Astrocyte (in vitro differentiated cells and primary cell): ENCODE results near the gene INPP5E.

Experiments
- EZH2 ChIP-seq: IDR thresholded peaks from 2 replicates; pipeline ENCODE4 v1.6.1; 2012; ENCODE audit warnings: mild to moderate bottlenecking, low read length, inconsistent platforms; ENCODE audit not compliant: insufficient read depth
- TF ChIP-seq, protein P1 (sequence below): IDR thresholded peaks from 2 replicates; pipeline ENCODE4 v1.5.1; 2011; ENCODE audit warnings: low read depth, mild to moderate bottlenecking, inconsistent platforms, low read length, moderate library complexity; ENCODE audit not compliant: insufficient read depth

- TF ChIP-seq, protein P1, sequence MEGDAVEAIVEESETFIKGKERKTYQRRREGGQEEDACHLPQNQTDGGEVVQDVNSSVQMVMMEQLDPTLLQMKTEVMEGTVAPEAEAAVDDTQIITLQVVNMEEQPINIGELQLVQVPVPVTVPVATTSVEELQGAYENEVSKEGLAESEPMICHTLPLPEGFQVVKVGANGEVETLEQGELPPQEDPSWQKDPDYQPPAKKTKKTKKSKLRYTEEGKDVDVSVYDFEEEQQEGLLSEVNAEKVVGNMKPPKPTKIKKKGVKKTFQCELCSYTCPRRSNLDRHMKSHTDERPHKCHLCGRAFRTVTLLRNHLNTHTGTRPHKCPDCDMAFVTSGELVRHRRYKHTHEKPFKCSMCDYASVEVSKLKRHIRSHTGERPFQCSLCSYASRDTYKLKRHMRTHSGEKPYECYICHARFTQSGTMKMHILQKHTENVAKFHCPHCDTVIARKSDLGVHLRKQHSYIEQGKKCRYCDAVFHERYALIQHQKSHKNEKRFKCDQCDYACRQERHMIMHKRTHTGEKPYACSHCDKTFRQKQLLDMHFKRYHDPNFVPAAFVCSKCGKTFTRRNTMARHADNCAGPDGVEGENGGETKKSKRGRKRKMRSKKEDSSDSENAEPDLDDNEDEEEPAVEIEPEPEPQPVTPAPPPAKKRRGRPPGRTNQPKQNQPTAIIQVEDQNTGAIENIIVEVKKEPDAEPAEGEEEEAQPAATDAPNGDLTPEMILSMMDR = no peak
- TF ChIP-seq EZH2 = no peak
These were observed 6.5 kb downstream of the INPP5E start for GRCh38 chr9:136433043-136433715.
